GM12878 (cell line): ENCODE data around the gene COA1. TPM values are rescaled to one million over a fixed set of nuclear protein-coding genes. Genes with fewer than 3 reads are reported as not detected.
"Not testable (repeated sequence)": the region's sequence is repeated elsewhere in the genome, so short reads cannot be mapped to it uniquely, and the experiment has no call there.

Experiments used
- ATAC-seq: fragments of 200-7000 bp; cut with Tn5 transposase; 3 replicates; pipeline ENCODE4 v1.9.1; 2020; ENCODE audit warnings: mild to moderate bottlenecking, moderate library complexity
- BruUV-seq: library from RNA; stranded (reverse); fragments of 400-500 nt; replicated peaks from 2 replicates; lab custom pipeline; 2021; lab: Mats Ljungman, UMichigan
- CTCF ChIA-PET: fragments of 300-600 bp; sonication (Branson Sonifier 250); formaldehyde crosslinking; extraction: SDS; loops from one replicate; lab custom pipeline; 2021; ENCODE audit warnings: inconsistent platforms; lab: Yijun Ruan, JAX
- POLR2A ChIA-PET: fragments of 350-600 bp; formaldehyde crosslinking; extraction: SDS; loops from one replicate; lab custom pipeline; 2021; ENCODE audit warnings: inconsistent platforms; lab: Charles Lee
- RAD21 ChIA-PET: fragments of 300-600 bp; sonication (Branson Sonifier 250); formaldehyde crosslinking; loops from one replicate; lab custom pipeline; 2023; ENCODE audit warnings: antibody characterized with exemption; ENCODE audit not compliant: unreplicated experiment; lab: Charles Lee
- SMC1A ChIA-PET: fragments of 300-600 bp; sonication (Branson Sonifier 250); formaldehyde crosslinking; loops from one replicate; lab custom pipeline; 2023; ENCODE audit not compliant: unreplicated experiment, uncharacterized antibody; lab: Charles Lee
- DNase-seq: peaks from one replicate; pipeline ENCODE4 v3.0.0-alpha.2; 2011; ENCODE audit warnings: low read depth, low spot score
- FAIRE-seq: peaks from 3 replicates; lab custom pipeline; 2011; peaks lifted over from hg19 to GRCh38; lab: Jason Lieb, UNC
- H2AFZ ChIP-seq: 2 replicates; pipeline ENCODE4 v1.6.0; 2011; ENCODE audit warnings: low read depth, low read length, control low read depth; ENCODE audit not compliant: control insufficient read depth
- H3K27ac ChIP-seq: 2 replicates; pipeline ENCODE4 v1.5.1; 2011; ENCODE audit warnings: control low read depth; ENCODE audit not compliant: control insufficient read depth, insufficient read depth
- H3K27me3 ChIP-seq, 2 experiments: replicated peaks in 1 of 2; 2 replicates each; pipeline versions ENCODE4 v1.6.0 to v1.6.1; 2011; ENCODE audit warnings: low read length in 1 of 2; ENCODE audit not compliant: control insufficient read depth in 2 of 2, insufficient read depth in 2 of 2
- H3K36me3 ChIP-seq, 2 experiments: 2 replicates each; pipeline ENCODE4 v1.5.1; 2011; ENCODE audit warnings: low read length in 1 of 2; ENCODE audit not compliant: control insufficient read depth in 2 of 2, insufficient read depth in 2 of 2
- H3K4me1 ChIP-seq: 2 replicates; pipeline ENCODE4 v1.6.1; 2011; ENCODE audit warnings: mild to moderate bottlenecking, low read length, moderate library complexity, mixed read lengths; ENCODE audit not compliant: control insufficient read depth, insufficient read depth
- H3K4me2 ChIP-seq: 2 replicates; pipeline ENCODE4 v1.6.0; 2011; ENCODE audit warnings: control low read depth; ENCODE audit not compliant: control insufficient read depth, insufficient read depth
- H3K4me3 ChIP-seq: fragments of 200-600 bp; sonication (generic); 2 replicates; pipeline ENCODE4 v1.5.1; 2016
- H3K79me2 ChIP-seq: 2 replicates; pipeline ENCODE4 v1.6.0; 2011; ENCODE audit warnings: low read length; ENCODE audit not compliant: control insufficient read depth, insufficient read depth
- H3K9ac ChIP-seq: 2 replicates; pipeline ENCODE4 v1.8.0; 2011; ENCODE audit warnings: low read length, control low read depth, mixed read lengths; ENCODE audit not compliant: control insufficient read depth, insufficient read depth
- H3K9me3 ChIP-seq: replicated peaks from 3 replicates; pipeline ENCODE4 v1.5.1; 2011; ENCODE audit warnings: mild to moderate bottlenecking, low read length; ENCODE audit not compliant: control insufficient read depth, insufficient read depth
- H4K20me1 ChIP-seq: 2 replicates; pipeline ENCODE4 v1.6.0; 2011; ENCODE audit not compliant: control insufficient read depth, insufficient read depth
- CBX5 ChIP-seq: sonication (generic); IDR thresholded peaks from 2 replicates; pipeline ENCODE4 v1.6.1; 2016; ENCODE audit warnings: low read depth, moderate library complexity, mild to moderate bottlenecking, inconsistent platforms
- KLF5 ChIP-seq: fragments of 450-650 bp; IDR thresholded peaks from 2 replicates; pipeline ENCODE4 v1.6.1; 2014; ENCODE audit warnings: mild to moderate bottlenecking; ENCODE audit not compliant: partially characterized antibody
- POLR2AphosphoS5 ChIP-seq: IDR thresholded peaks from 2 replicates; pipeline ENCODE4 v1.6.1; 2011; ENCODE audit warnings: mild to moderate bottlenecking, low read length, inconsistent platforms
- ZNF24 ChIP-seq: fragments of 450-650 bp; IDR thresholded peaks from 2 replicates; pipeline ENCODE4 v1.6.1; 2017; ENCODE audit warnings: antibody characterized with exemption, mild to moderate bottlenecking
- WGBS: methylation state at CpG from one replicate; pipeline ENCODE4 v1.1.6; 2016; ENCODE audit warnings: low lambda C conversion rate; ENCODE audit not compliant: insufficient replicate concordance, insufficient coverage; ENCODE audit errors: missing lambda C conversion rate; 5-methylcytosine and 5-hydroxymethylcytosine counted together
- in situ Hi-C: fragments of 300-500 bp; cut with MboI; formaldehyde crosslinking; loops from 9 replicates; pipeline ENCODE4 v1.14.3; 2018; ENCODE audit warnings: mixed read lengths
- intact Hi-C: fragments of 100-400 bp; cut with micrococcal nuclease; formaldehyde crosslinking; loops from one replicate; pipeline ENCODE4 v1.14.2; 2022; ENCODE audit not compliant: unreplicated experiment
- polyA plus RNA-seq, 11 experiments: library from polyadenylated mRNA; depleted of rRNA in 4 of 11; unstranded in 6 of 11; stranded (reverse) in 5 of 11; fragments of >200 nt; fragmentation: Nextera tagmentation in 4 of 11; fragmentation: Illumina TruSeq in 1 of 11; extraction: Ambion mirVana in 4 of 11; extraction: Trizol in 1 of 11; gene quantifications; 1 replicate in 1 of 11; 2 replicates in 10 of 11; pipeline versions ENCODE4 v1.2.1 to v1.2.3, GENCODE V29; 2011 to 2016; ENCODE audit warnings: inconsistent platforms in 2 of 11, missing spikeins in 2 of 11, low read depth in 1 of 11
- total RNA-seq, 4 experiments: library from RNA; depleted of rRNA in 3 of 4; stranded (reverse); fragments of >200 nt in 3 of 4; fragmentation: Illumina TruSeq in 1 of 4; extraction: Trizol in 1 of 4; gene quantifications; 2 replicates each; pipeline versions ENCODE4 v1.2.1 to v1.2.3, GENCODE V29; 2013 to 2021

Gene COA1
- total and polyA plus RNA-seq, 10 of the 15 experiments (the other 5 are each of a cell fraction or from before 2014, with no cell fraction given), result 83.1 to 258 (median 111) TPM

- POLR2A ChIA-PET, result interaction anchor here (1.1 kb wide), 1 partner anchor 10 kb away, joined by 7 read pairs; no protein-coding TSS in a partner anchor
- peaks cover 37% of the 10 kb centered on the region for H3K79me2 ChIP-seq
Measured at GRCh38 chr7:43627798-43628197, 101.5 kb downstream of the COA1 start.

DNA sequence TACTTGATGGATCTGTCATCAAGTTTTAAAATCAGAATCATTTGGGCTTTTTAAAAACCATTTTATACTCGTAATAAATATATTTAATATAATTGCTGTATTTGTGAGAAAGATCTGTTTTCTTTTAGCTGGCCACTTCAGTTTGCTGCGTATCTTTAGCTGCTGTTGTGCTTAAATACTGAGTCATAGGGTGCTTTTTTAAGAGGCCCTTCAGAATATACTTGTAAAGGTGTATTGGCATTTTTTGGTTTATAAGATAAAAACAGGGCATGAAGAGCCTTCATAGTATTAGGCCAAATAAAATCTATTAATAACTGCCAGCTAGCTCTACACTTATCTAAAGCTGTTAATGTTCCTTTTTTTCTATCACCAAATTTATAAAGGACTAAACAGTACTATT, 102.6 kb downstream of the COA1 start:
- Histone ChIP-seq H3K79me2 (peaks cover 45% of the 10 kb centered on the region), H3K27ac (no peak overlapping the region; the same call in 1 of the 2 replicates), H4K20me1 (no peaks in the 10 kb centered on the region; the same call in 1 of the 2 replicates), H3K9ac (no peak overlapping the region), H3K4me2 (no peak overlapping the region), H3K4me1 (peaks cover 24% of the 10 kb centered on the region), H2AFZ (no peak overlapping the region), H3K4me3 (no peak overlapping the region), H3K9me3 (no peaks in the 10 kb centered on the region), H3K36me3 (peaks cover 5 to 20% of the 10 kb centered on the region in 2 experiments; a peak in 3 of 4 replicates), H3K27me3 (no peaks in the 10 kb centered on the region)
- intact Hi-C loops (loop anchor here (5.0 kb wide), 2 partner anchors 76 to 211 kb away; no protein-coding TSS in a partner anchor), in situ Hi-C loops (no loop called here)
- ChIA-PET POLR2A (interaction anchor here (1.0 to 1.6 kb wide), 4 partner anchors 19 to 44 kb away, joined by 3 to 8 read pairs (median 4); partner anchors contain the start of gene STK17A), CTCF (interaction anchor here (0.6 to 2.5 kb wide), 8 partner anchors 12 to 212 kb away, joined by 3 to 22 read pairs (median 6); partner anchors contain the start of gene STK17A), SMC1A (interaction anchor here (0.8 to 10.9 kb wide), 15 partner anchors 9 to 94 kb away, joined by 3 to 146 read pairs (median 6); partner anchors contain the start of gene STK17A), RAD21 (interaction anchor here (0.5 to 2.3 kb wide), 10 partner anchors 18 to 158 kb away, joined by 3 to 23 read pairs (median 6); partner anchors contain the start of gene STK17A)
- no peak for DNase-seq
- FAIRE-seq, result no peak
- WGBS, result 77% methylated on average over 2 of the region's 2 CpGs
- no TSS peak for BruUV-seq
- TF ChIP-seq CBX5, result no peak
- TF ChIP-seq ZNF24, result no peak
- no peak for TF ChIP-seq KLF5
- ATAC-seq, result no peak

More at GRCh38 chr7:43627798-43628197, 101.5 kb downstream of the COA1 start:
- Histone ChIP-seq H3K36me3 (peaks cover 5 to 24% of the 10 kb centered on the region in 2 experiments), H3K4me1 (peaks cover 25% of the 10 kb centered on the region)
- H3K4me2 ChIP-seq, DNase-seq, H3K9me3 ChIP-seq, BruUV-seq, H2AFZ ChIP-seq, H4K20me1 ChIP-seq, ATAC-seq, H3K4me3 ChIP-seq, H3K9ac ChIP-seq, in situ Hi-C loops, FAIRE-seq, H3K27ac ChIP-seq, H3K27me3 ChIP-seq: not testable (repeated sequence)
- ChIA-PET SMC1A (interaction anchor here (1.3 to 10.9 kb wide), 8 partner anchors 9 to 72 kb away, joined by 5 to 146 read pairs (median 9); partner anchors contain the start of gene STK17A), CTCF (interaction anchor here (0.7 to 2.3 kb wide), 6 partner anchors 11 to 210 kb away, joined by 3 to 12 read pairs (median 3); partner anchors contain the start of gene STK17A), RAD21 (interaction anchor here (1.4 to 4.5 kb wide), 3 partner anchors 45 to 73 kb away, joined by 4 to 23 read pairs (median 9); partner anchors contain the start of gene STK17A)
- intact Hi-C loops, result loop anchor here (5.0 kb wide), 2 partner anchors 75 to 210 kb away; no protein-coding TSS in a partner anchor
- 100% methylated on average over 3 of the region's 3 CpGs for WGBS
- TF ChIP-seq POLR2AphosphoS5, result peak; percentile 42; the same call in 1 of the 2 replicates
